Osteocyte (in vitro differentiated cells): Measurements from ENCODE around the gene ALDH16A1. TPM values are rescaled to one million over a fixed set of nuclear protein-coding genes. Genes with fewer than 3 reads are reported as not detected.
A peak's percentile ranks its signal among the peaks of the same experiment; 100 is the strongest.

Experiments
- DNase-seq: peaks from one replicate; pipeline ENCODE4 v3.0.0; 2021; ENCODE audit warnings: mixed read lengths; ENCODE audit not compliant: unreplicated experiment; ENCODE audit errors: extremely low spot score
- H3K27ac Mint-ChIP-seq: one replicate; pipeline ENCODE4 v1.8.0; 2021; ENCODE audit warnings: mild to moderate bottlenecking, mixed read lengths; ENCODE audit not compliant: unreplicated experiment
- H3K27me3 Mint-ChIP-seq: one replicate; pipeline ENCODE4 v1.8.0; 2021; ENCODE audit warnings: mixed read lengths; ENCODE audit not compliant: unreplicated experiment
- H3K36me3 Mint-ChIP-seq: one replicate; pipeline ENCODE4 v1.8.0; 2021; ENCODE audit warnings: mixed read lengths; ENCODE audit not compliant: unreplicated experiment
- H3K4me1 Mint-ChIP-seq: one replicate; pipeline ENCODE4 v1.8.0; 2021; ENCODE audit warnings: mixed read lengths; ENCODE audit not compliant: unreplicated experiment
- H3K4me3 Mint-ChIP-seq: one replicate; pipeline ENCODE4 v1.8.0; 2021; ENCODE audit warnings: mild to moderate bottlenecking, moderate library complexity, mixed read lengths; ENCODE audit not compliant: unreplicated experiment
- H3K9me3 Mint-ChIP-seq: one replicate; pipeline ENCODE4 v1.8.0; 2021; ENCODE audit warnings: mixed read lengths; ENCODE audit not compliant: unreplicated experiment
- total RNA-seq: library from RNA; stranded (reverse); gene quantifications from 2 replicates; pipeline ENCODE4 v1.2.1, GENCODE V29; 2021
- TF ChIP-seq, protein P1 (sequence below): fragments of 200-600 bp; sonication (generic); IDR thresholded peaks from 2 replicates; pipeline ENCODE4 v1.5.0; 2021; ENCODE audit warnings: antibody characterized with exemption, mild to moderate bottlenecking, moderate library complexity

The ALDH16A1 gene
- total RNA-seq, 1 donor from 2014 or later = 31.8 TPM

DNA sequence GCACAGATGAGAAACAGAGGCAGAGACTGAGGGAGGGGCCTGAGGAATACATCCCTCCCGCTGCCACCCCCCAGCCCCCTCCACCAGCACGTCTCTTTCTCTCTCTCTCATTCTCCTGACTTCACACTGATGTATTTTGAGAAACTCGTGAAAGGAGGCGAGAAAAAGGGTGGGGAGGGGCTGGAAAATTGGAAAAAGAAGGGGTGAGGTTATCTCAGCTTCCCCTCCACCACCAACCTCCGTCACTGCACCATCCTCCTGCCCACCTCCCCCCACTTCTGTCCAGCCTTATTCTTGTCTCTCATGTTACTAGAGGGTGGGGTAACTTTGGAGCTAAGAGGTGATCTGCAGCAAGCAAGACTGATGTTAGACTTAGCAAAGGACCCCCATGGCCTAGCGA lies 13.2 kb upstream of the ALDH16A1 start:
- no peaks in the 10 kb centered on the region for H3K9me3 Mint-ChIP-seq
- H3K4me1 Mint-ChIP-seq = peaks cover 23% of the 10 kb centered on the region
- DNase-seq = no peak
- no peak overlapping the region for H3K4me3 Mint-ChIP-seq
- no peaks in the 10 kb centered on the region for H3K36me3 Mint-ChIP-seq
- TF ChIP-seq, protein P1, sequence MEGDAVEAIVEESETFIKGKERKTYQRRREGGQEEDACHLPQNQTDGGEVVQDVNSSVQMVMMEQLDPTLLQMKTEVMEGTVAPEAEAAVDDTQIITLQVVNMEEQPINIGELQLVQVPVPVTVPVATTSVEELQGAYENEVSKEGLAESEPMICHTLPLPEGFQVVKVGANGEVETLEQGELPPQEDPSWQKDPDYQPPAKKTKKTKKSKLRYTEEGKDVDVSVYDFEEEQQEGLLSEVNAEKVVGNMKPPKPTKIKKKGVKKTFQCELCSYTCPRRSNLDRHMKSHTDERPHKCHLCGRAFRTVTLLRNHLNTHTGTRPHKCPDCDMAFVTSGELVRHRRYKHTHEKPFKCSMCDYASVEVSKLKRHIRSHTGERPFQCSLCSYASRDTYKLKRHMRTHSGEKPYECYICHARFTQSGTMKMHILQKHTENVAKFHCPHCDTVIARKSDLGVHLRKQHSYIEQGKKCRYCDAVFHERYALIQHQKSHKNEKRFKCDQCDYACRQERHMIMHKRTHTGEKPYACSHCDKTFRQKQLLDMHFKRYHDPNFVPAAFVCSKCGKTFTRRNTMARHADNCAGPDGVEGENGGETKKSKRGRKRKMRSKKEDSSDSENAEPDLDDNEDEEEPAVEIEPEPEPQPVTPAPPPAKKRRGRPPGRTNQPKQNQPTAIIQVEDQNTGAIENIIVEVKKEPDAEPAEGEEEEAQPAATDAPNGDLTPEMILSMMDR = no peak
- H3K27ac Mint-ChIP-seq = no peak overlapping the region
- peaks cover 76% of the 10 kb centered on the region for H3K27me3 Mint-ChIP-seq

DNA sequence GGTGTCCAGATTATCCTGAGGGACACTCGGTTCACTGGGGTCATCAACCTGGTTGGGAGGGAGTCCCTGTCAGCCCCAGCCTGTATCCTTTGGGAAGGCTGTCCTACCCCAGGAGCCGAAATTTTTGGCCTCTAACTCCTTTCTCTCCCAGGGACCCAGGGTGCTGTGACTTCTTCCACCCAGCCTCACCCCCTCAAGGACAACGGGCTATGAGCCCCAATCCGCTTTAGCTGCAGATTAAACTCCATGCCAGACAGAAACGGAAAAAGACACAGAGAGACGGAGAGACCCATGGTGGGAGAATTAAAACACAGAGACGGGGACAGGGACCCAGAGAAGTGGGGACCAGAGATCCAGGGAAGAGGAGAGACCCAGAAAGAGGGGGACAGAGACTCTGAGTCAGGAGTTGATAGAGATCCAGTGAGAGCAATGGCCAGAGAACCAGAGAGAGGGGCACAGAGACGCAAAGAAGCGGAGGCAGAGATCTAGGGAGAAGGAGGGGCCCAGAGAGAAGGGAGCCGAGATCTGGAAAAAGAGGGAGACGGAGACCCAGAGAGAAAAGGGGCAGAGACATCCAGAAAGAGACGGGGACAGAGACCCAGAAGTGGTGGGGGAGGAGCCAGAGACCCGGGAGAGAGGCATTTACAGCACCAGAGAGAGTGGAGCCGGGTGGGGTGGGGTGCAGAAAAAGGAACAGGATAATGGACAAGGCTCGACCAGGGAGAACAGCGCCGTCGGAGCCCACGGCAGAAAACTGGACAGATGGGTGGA lies 12.4 kb upstream of the ALDH16A1 start:
- H3K4me1 Mint-ChIP-seq = peaks cover 23% of the 10 kb centered on the region
- no peaks in the 10 kb centered on the region for H3K9me3 Mint-ChIP-seq
- no peak overlapping the region for H3K27ac Mint-ChIP-seq
- peaks cover 68% of the 10 kb centered on the region for H3K27me3 Mint-ChIP-seq
- H3K36me3 Mint-ChIP-seq = no peaks in the 10 kb centered on the region
- TF ChIP-seq, protein P1 = no peak
- DNase-seq = no peak
- H3K4me3 Mint-ChIP-seq = peak overlapping the region; percentile 20

DNA sequence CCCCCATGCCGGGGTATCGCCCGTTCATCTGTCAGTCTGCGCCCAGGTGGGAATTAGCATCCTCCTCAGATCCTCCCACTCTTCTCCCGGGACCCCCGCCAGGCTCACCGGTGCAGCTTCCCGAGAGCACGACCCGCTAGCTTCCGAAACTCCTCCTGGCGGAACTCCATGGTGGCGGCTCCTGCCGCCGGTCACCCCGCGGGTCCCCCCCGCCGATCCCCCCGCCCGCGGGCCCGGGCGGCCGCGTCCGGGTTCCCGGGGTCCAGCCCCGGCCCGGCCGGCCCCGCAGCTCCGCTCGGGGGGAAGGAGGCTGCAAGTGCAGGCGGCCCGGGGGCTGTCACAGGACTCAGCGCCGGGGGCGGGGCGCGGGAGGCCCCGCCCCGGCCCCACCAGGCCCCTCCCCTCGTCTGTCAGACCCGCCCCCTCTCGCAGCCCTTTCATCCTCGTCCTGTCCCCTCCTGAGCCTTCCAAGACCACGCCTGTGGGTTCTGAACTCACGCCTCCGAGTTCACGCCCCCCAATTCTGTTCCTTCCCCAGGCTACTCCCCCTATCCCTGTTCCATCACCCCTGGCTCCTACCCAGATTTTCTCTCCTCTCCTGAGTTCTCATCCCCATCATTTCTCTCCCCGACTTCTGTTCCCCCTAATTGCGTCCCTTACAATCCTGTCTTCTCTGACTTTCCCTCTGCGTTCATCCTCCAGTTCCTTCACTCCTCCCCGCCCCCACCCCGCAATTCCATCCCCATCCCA lies 11.6 kb upstream of the ALDH16A1 start, which contains the start of gene SLC17A7:
Gene SLC17A7 (minus strand): TSS at position 318 of the 750 bp plus-strand sequence. CDS start 148 bp downstream, at position 170.
- Mint-ChIP-seq H3K36me3 (no peaks in the 10 kb centered on the region), H3K27me3 (peaks cover 61% of the 10 kb centered on the region), H3K27ac (no peak within 1 kb of the TSS), H3K9me3 (no peaks in the 10 kb centered on the region), H3K4me3 (peak within 1 kb of the TSS; percentile 77), H3K4me1 (peaks cover 23% of the 10 kb centered on the region)
- no peak for DNase-seq
- TF ChIP-seq, protein P1 = no peak

DNA sequence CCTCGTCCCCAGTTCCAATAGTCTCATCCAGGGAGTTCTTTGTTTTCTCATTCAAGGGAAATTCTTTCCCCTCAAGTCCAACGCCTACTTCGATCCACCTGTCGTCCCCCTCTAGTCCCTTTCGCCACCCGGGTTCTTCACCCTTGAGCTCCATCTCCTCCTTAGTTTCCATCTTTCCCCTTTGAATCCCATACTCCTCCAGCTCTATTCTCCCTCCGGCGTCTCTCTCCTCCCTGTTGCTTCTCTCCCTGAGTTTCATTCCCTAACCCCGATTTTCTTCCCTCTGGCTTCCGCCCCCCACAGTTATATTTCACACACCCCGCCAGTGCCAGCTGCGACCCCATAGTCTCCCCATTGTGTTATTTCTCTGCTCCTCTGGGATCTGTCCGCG lies 11.1 kb upstream of the ALDH16A1 start:
- TF ChIP-seq, protein P1 = no peak
- H3K27me3 Mint-ChIP-seq = peaks cover 56% of the 10 kb centered on the region
- no peaks in the 10 kb centered on the region for H3K9me3 Mint-ChIP-seq
- no peak overlapping the region for H3K27ac Mint-ChIP-seq
- peaks cover 23% of the 10 kb centered on the region for H3K4me1 Mint-ChIP-seq
- DNase-seq = no peak
- H3K4me3 Mint-ChIP-seq = peak overlapping the region; percentile 77
- peaks cover 4% of the 10 kb centered on the region for H3K36me3 Mint-ChIP-seq

DNA sequence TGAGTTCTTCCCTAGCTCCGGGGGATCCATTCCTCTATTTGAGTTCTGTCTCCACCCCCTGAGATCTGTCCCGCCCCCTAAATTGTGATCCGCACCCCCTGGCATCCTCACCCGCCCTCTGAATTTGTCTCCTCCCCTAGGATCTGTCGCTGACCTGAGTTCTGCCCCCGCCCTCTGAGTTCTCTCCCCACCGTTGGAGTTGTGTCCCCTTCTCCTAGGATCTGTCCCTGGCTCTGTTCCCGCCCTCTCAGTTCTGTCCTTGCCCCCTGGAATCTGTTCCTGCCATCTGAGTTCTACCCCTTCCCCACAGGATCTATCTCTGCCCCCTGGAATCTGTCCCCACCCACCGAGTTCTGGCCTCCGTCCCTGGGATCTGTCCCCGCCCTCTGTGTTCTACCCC lies 10.7 kb upstream of the ALDH16A1 start:
- DNase-seq = no peak
- Mint-ChIP-seq H3K4me3 (peak overlapping the region; percentile 77), H3K27me3 (peaks cover 52% of the 10 kb centered on the region), H3K9me3 (no peaks in the 10 kb centered on the region), H3K4me1 (peaks cover 23% of the 10 kb centered on the region), H3K27ac (no peak overlapping the region), H3K36me3 (peaks cover 4% of the 10 kb centered on the region)
- TF ChIP-seq, protein P1 = no peak
